NCI-H1417 treated with DMSO at 0.1 percent for 48 hours (cell line): ENCODE measurements around the gene NEDD4.
"Not testable (repeated sequence)": the region's sequence is repeated elsewhere in the genome, so short reads cannot be mapped to it uniquely, and the experiment has no call there.

ENCODE experiments used
- DNase-seq: peaks from one replicate; lab custom pipeline; 2025; lab: John Stamatoyannopoulos, UW

Gene NEDD4

DNA sequence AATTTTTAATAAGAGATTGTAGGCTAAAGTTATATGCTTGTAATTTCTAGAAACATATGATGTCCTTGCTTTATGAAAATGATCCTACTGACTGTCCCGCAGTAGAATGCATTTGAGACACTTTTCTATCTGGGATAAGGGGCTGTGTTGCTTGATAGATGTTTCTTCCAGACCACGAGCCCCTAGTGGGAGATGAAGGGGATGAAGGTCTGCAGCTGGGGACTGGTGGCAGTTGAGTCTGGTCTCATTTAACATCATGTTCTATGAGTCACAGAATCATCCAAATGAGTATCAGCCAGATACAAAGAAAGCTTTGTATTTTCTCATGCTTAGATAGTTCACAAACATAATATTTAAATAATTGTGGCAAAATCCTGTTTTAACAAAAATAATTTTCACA is 166.2 kb downstream of the NEDD4 start:
- DNase-seq: no peak

- no peak for DNase-seq
These were observed 168.4 kb downstream of the NEDD4 start for GRCh38 chr15:55824857-55825613.

DNA sequence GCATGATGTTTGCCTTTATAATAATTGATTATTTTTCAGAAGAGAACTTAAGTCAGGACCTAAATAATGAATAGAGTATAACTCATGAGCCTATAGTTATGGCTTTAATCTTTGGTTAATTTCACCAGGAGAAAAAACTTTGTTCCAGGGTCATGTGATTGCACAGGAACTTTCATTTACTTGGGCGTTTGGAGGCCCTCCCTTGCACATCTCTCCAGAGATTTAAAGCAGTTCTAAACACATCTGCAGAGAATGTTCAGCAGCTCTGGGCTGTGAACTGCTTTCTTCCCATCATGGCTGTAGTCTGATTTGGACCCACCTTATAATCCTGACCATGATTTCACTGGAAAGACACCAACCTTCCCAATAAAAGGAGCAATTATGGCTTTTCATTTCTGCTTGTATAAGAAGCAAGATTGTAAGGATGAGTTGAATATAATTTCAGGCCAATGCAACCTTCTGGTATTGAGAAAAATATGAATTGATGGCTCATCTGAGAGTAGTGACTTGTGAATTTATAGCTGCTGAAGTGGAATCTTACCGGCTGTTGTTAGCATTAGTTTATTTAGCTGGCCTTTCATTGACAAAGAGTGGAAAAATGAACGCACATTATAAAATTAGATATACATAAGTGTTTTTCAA is 169.6 kb downstream of the NEDD4 start:
- no peak for DNase-seq

DNA sequence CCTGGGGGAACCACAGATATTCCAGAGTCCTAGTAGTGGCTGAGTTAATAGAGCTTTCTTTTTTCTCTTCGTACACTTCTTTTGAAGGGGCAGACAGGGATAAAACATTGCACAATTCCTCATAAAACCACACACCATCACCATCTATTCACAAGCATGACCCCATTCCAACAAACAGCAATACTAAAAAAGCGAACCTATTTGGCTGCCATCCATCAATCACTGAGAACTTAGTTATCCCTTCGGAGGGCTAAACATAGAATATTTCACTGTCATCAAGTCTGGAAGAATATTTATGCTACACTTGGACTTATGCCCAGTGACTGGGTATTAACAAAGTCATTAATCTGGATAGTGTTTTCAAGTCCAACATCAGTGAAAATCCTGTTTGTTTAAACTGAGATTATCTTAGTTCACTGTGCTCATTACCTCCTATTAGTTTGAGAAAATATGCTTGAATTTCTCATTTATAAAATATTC is 170.2 kb downstream of the NEDD4 start:
- no peak for DNase-seq

DNA sequence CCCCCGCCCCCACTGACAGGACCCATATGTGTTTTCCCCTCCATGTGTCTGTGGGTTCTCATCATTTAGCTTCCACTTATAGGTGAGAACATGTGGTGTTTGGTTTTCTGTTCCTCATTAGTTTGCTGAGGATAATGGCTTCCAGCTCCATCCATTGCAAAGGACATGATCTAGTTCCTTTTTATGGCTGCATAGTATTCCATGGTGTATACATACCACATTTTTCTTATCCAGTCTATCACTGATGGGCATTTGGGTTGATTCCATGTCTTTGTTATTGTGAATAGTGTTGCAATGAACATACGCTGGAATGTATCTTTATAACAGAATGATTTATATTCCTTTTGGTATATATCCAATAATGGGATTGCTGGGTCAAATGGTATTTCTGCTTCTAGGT is 171.7 kb downstream of the NEDD4 start:
- DNase-seq: not testable (repeated sequence)

- DNase-seq: no peak
These were observed 173.4 kb downstream of the NEDD4 start for GRCh38 chr15:55820043-55820442.

- no peak for DNase-seq
These were observed 173.9 kb downstream of the NEDD4 start for GRCh38 chr15:55819397-55820034.

- DNase-seq: no peak
These were observed 177.4 kb downstream of the NEDD4 start for GRCh38 chr15:55816017-55816416.

DNA sequence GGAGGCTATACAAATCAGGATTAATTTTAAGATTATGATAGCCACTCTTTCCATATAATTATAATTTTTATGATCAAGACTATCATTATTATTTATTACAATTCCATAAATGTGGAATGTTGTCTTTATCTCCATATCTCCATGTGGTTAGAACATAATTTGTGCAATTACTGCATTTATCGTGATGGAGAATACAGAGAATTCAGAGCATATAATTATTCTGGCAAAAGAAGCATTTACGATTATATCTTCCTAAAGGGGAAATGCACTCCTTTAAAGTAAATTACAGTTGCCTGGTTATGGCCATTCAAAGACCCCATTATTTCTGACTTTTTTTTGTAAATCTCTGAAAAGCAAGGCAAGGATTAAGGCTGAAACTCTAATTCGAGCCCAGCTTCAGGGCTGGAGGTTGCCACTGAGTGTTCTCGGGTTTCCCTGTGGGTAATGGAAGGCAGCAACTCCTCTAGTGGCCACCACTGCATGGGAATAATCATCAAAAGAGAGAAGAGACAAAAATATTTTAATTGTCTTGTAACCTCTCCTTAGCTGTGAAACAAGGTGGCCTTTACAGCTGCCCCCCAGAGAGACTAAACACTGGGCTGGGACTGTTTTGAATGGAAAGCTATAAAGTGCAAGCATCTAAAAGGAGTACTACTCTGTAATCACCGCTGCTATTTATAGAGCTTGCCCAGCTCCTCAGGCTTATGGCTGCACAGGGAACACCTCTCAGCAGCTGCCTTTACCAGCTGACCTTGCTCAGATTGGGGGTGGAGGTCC is 190.6 kb downstream of the NEDD4 start:
- DNase-seq: peak; percentile 68

- no peak for DNase-seq
These were observed 193.2 kb downstream of the NEDD4 start for GRCh38 chr15:55800216-55800615.

- DNase-seq: no peak
These were observed 193.9 kb downstream of the NEDD4 start for GRCh38 chr15:55799291-55800212.

- DNase-seq: no peak
These were observed 197.0 kb downstream of the NEDD4 start for GRCh38 chr15:55796321-55796965.

- no peak for DNase-seq
These were observed 198.4 kb downstream of the NEDD4 start for GRCh38 chr15:55795031-55795430.

DNA sequence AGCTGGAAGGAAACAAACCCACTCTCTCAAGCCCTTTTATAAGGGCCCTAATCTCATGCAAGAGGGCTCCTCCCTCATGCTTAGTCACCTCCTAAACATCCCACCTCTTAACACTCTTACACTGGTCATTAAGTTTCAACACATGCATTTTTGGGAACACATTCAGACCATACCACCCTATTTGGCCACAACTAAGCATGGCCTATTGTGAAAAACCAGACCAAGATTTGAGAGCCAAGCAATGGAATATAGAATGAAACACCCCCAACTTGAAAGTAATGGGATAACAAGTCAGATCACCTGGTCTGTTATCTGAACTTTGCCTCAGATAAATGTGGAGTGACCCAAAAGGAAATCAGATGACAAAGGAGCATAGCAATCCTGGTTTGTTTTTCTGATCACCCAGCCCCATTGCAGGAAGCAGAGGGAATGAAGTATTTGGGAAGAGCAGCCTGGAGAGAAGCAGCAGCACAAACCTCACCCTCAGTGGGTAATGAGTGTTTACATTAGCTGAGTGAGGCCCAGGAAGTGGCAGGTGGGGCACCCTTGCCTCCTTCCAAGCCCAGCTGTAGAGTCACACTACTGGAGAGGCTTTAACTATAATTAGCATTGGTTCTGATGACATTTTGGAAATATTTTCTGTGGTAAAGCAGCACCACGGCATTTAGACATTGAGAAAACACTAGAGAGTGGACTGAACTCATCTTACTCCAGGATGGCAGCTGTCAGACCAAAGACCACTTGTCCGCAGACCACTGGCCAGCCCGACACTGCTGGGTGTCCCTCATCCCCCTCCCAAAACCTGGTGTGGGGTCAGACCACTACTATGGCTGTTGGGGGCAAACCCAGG is 201.6 kb downstream of the NEDD4 start:
- peak; percentile 25 for DNase-seq

- DNase-seq: no peak
These were observed 204.2 kb downstream of the NEDD4 start for GRCh38 chr15:55789066-55789660.

- DNase-seq: no peak
These were observed 207.1 kb downstream of the NEDD4 start for GRCh38 chr15:55786341-55786740.

DNA sequence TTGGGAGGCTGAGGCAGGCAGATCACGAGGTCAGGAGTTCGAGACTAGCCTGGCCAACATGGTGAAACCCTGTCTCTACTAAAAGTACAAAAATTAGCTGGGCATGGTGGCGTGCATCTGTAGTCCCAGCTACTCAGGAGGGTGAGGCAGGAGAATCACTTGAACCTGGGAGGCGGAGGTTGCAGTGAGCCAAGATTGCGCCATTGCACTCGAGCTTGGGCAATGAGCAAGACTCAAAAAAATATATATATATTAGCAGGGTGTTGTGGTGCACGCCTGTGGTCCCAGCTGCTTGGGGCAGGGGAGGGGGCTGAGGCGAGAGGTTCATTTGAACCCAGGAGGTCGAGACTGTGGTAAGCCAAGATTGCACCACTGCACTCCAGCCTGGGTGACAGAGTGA is 207.8 kb downstream of the NEDD4 start:
- not testable (repeated sequence) for DNase-seq

DNA sequence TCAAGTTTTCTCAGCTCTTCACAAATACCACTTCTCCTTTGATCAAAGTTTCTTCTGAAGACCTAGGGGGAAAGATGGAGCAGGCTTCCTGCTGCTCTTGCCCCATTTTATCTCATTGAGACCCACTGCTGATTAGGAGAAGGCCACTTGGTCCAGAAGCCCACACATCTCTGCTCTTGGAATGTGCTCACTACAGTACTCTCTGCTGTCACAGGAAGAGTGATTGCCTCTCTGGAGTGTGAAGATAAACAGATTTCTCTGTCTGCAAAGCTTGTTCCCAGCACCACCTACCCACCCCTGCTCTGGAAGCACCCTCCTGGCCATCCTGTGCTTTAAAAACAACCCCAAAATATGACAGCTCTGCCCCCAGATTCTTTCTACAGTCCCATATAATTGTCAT is 209.1 kb downstream of the NEDD4 start:
- DNase-seq: no peak

DNA sequence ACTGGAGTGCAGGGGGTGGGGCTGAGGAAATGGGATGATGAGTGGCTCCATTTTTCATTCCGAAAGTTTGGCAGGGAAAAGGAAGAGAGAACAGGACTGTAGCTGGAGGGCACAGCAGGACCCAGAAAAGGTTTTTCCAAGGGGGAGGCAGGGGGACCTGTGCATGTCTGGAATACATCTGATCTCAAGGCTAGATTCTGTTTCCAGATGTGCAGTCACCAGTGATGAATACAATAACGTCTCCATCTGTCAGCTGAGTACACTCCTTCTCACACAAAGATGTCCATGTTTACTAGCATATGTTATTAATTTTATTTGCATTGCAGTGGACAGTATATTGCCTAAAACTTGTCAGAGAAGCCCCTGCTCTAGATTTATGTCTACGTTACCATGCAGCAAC is 210.5 kb downstream of the NEDD4 start:
- DNase-seq: no peak
